HG02588 (cell line): Measurements from ENCODE around the gene LCP2.

Experiments used
- ATAC-seq: cut with Tn5 transposase; IDR thresholded peaks from one replicate; pipeline ENCODE4 v1.9.1; 2021; ENCODE audit warnings: mild to moderate bottlenecking, moderate library complexity; ENCODE audit not compliant: unreplicated experiment

LCP2 gene

DNA sequence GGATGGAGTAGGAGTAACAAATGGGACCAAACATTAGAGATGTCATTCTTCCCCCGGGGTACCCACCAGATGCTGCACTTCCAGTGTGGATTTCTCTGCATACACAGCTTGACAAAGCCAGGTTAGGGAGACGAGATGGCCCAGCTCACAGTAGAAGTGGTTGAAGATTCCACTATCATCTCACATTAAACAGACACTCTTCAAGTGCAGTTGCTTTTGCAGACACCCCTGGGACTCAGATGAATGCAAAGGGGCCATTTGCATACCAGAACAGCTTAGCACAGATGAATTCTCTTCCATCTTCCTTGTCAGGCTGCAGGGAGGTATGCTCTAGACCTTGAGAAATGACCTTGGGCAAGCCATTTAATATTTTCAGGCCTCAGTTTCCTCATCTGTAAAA is 77.4 kb downstream of the LCP2 start:
- no peak for ATAC-seq

DNA sequence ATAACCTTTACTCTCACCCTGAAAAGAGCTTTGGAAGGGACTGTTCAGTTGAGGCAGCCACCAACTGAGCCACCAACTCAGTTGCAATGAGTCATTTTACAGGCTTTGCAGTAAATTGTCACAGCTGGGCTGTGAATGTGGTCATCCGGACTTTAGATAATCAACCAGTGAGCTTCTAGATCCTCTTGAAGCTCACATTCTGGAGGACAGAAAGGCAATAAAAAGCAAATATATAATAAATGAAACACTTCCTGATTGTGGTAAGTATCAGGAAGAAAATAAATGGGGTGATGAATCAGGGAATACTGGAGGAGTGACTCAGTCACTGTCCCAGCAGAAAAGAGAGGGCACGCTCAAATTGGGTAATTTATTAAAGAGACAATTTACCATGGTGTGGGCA is 78.0 kb downstream of the LCP2 start:
- no peak for ATAC-seq

DNA sequence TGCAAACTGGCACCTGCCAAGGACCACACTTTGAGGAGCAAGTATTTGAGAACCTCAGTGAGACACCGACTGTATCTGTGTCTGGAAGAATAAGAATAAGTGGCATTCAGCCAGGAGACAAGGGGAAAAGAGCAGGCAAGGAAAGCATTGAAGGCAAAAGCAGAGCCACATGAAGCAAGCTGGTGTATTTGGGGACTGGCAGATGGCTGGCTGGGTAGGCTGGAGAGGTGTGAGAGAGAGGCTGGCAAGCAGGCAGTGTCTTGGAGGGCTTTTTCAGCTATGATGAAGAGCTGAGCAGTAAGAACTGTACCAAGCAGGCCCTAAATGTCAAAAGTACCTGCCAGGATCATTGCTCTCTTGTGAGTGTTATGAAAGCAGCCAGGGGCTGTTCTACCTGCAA is 78.9 kb downstream of the LCP2 start:
- no peak for ATAC-seq

DNA sequence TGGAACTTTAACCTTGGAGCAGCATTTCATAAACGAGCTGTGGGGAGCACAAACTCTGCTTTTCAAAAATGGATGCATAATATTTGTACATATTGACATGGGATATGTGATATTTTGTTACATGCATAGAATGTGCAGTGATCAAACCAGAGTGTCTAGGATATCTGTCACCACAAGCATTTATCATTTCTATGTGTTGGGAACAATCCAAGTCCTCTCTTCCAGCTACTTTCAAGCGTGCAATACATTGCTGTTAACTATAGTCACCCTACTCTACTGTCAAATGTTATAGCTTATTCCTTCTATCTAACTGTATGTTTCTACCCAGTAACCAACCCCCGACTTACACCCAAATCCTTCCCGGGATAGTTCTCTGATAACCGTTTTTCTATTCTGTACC is 79.7 kb downstream of the LCP2 start:
- no peak for ATAC-seq

DNA sequence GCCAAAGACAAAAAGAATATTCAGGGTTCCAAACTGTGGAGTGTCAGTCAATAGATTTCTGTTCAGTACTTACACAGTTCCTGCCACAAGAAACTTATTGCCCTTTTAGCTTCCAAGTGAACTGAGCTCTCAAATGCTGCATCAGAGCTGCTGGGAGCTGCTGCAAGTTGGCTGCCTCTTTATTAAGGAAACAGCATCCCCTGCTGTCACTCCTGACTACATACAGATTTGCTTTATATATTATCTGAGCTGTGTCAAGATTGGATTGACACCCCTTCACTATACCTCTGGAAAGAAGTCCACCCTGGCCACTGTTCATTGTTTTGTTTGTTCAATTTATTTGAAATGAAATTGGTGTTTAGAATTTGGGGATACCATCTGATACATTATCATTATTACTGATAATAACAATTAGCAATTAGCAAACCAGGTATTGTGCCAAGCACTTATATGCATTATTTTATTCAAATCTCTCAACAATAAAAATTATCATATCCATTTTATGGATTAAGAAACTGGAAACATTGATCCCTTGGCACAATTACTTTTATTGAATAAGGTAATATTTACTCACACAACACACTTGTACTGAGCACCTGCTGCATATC is 81.2 kb downstream of the LCP2 start:
- ATAC-seq = no peak

DNA sequence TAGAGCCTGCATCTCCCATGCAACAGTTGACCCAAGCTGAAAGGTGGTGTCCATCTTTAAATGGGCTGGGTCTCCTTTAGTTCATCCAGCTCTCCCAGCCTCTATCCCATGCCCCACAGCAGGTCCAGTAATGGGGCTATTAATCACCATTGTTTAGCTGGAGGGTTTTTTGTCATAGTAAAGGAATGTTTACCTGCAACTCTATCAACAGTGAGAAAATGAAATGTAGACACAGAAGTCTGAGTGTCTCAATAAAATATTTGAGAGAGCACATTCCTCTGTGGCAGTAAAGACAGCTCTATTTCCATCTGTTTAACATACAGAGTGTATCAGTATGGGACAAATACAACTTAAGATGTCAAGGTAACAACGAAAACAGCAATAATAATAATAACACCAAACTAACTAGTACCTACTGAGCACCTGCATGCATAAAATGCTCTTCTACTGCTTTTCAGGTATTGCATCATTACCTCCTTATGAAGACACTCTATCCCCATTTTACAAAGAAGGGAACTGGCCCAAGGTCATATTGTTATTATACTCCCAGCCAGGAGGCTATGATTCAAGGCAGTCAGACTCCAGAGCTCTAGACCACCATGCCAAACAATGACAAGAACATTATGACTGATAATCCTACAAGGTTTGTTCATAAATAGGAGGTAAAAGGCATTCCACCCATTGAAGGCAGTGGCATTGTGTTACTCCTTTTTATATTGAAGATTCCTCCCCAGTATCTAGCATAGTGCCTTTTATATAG is 85.8 kb downstream of the LCP2 start:
- ATAC-seq = no peak

DNA sequence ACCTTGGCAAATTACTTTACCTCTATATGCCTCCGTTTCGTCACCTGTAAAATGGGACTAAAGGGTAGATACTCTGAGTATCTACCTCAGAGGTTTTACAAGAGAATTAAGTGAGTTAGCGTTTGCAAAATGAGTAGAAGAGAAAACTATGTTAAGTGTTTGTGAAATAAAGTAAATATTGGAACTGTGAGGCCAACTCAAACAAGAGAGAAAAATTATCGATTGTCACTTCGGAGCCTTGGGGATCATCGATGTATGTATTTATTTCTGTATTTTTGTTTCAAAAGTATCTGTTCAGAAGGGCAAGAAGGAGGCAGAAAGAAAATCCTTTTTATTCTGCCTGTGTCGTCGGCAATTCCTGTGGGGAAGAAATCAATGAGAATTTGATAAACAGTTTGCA is 90.6 kb downstream of the LCP2 start:
- no peak for ATAC-seq

DNA sequence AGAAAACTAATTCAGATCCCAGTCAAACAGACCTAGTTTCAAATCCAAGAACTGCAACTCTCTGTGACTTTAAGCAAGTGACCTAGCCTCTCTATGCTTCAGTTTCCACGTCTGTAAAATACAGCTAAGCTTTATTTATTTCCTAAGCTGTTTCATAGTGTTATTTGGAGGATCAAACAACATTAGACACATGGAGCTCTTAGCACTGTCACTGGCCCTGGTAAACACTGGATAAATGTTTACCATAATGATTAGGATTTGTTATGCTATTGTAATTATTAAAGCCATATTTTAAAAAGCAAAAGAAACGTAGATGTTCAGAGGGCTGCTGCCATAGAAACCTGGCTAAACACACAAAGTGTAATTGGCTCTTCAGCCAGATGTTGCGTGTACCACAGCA is 91.4 kb downstream of the LCP2 start:
- no peak for ATAC-seq

DNA sequence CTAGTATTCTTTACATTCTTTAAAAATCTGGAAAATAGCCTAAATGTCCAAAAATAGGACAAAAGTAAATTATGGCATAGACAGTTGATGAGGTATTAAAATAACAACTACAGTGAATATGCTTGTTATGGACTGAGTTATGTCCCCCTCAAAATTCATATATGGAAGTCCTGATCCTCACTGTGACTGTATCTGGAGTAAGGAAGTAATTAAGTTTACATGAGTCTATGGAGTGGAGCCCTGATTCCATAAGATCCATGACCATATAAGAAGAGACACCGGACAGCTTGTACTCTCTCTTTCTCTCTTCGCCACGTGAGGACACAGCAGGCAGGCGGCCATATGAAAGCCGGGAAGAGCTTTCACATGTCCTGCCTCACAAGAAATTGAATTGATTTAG is 93.4 kb downstream of the LCP2 start:
- ATAC-seq = no peak

DNA sequence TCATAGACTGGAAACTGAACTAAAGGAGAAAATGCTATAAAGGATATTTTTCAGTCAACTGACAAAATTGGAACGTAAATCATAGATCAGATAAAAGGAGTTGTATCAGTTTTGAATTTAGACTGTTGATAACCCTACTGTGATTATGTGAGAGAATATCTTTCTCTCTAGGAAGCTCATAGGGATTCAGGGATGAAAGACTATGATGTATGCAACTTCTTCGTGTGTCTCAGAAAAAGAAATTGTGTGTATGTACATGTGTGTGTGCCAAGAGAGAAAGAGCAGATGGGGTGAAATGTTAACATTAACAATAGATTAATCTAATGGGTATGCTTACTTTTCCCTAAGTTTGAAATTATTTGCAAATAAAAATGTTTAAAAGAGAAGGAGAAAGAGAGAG is 95.5 kb downstream of the LCP2 start:
- ATAC-seq = no peak

DNA sequence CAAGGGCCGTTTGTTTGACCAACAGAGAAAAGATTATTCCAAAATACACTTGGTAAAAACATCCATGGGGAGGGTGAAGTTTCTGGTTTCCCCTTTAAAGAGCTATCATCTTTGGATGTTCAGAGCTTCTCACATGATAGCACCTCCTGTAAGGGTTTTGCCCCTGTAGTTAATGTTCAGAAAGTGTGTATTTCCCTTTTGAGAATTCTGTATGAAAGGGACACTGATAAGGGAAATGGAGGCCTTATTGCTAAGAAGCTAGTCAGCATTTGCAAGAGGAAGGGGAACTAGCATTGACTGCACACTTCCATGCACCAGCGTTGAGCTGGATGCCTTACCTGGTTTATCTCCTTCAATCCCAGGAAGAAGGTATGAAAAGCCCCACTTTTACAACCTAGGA is 96.3 kb downstream of the LCP2 start:
- ATAC-seq = no peak

DNA sequence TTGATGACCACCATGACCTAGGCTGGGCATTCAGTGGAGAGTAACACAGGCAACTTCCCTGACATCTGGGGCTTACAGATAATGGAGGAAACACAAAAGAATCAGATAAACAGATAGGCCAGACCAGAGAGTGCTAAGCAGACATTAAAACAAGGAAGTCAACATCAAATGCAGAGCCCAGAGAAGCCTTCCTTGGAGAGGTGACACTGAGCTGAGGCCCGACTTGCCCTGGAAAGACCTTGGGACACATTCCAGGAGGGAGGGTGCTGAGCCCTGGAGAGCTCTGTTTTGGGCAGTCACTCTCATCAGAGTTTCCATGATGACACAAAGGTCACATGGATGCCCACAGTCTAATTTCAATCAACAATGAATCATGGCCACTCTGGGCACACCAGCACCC is 96.7 kb downstream of the LCP2 start:
- no peak for ATAC-seq
